ENCODE results near the gene GPR108. TPM values are rescaled to one million over a fixed set of nuclear protein-coding genes. Genes with fewer than 3 reads are reported as not detected.

GPR108 gene
- total RNA-seq, 3 donors from 2014 or later (not counting 1 experiment from before 2014, with no cell fraction given): 66.1 to 78.0 (median 76.9) TPM

DNA sequence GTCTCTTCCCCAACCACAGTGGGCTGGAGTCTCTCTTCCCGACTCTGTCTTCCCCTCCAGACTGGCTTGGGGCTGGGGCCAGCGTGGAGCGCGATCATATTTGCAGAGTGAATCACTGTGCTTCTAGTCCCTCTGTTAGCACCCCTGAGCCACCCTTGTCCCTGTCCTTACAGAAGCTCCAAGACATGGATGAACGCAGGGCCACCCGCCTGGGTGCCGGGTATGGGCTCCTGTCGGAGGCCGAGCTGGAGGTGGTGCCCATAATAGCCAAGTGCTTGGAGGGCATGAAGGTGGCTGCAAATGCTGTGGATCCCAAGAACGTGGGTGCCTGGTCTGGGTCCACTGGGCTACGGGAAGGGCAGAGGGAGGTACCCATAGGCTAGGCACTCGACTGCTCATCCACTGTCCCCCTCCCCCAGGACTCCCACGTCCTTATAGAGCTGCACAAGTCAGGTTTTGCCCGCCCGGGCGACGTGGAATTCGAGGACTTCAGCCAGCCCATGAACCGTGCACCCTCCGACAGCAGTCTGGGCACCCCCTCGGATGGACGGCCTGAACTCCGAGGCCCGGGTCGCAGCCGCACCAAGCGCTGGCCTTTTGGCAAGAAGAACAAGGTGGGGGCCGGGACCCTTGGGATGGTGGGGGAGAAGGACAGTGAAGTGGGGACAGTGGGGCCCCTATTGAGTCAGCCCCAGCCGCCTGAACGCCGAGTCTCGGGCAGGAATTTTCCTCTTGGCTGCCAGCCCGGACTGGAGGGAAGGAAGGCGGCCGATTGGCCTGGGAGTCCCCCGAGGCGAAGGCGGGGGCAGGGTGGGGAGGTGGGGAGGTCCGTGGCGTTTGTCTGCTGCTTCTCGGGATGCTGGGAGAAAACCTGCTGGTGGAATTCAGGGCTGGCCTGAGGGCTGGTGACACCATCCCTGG is 7.3 kb upstream of the GPR108 start:
- Mint-ChIP-seq H3K27ac (no peak overlapping the region), H3K9me3 (no peaks in the 10 kb centered on the region), H3K4me3 (peak overlapping the region; percentile 4), H3K4me1 (peaks cover 0 to 6% of the 10 kb centered on the region in 2 donors), H3K36me3 (no peaks in the 10 kb centered on the region), H3K27me3 (ENCODE audit: low read depth in 2 of 2) (no peaks in the 10 kb centered on the region)
- WGBS (ENCODE audit: insufficient coverage): 91% methylated on average over 41 of the region's 41 CpGs
- no peaks in the 10 kb centered on the region for H3K27me3 ChIP-seq (ENCODE audit: control insufficient read depth, insufficient read depth, low read length)
- TF ChIP-seq, protein P1, sequence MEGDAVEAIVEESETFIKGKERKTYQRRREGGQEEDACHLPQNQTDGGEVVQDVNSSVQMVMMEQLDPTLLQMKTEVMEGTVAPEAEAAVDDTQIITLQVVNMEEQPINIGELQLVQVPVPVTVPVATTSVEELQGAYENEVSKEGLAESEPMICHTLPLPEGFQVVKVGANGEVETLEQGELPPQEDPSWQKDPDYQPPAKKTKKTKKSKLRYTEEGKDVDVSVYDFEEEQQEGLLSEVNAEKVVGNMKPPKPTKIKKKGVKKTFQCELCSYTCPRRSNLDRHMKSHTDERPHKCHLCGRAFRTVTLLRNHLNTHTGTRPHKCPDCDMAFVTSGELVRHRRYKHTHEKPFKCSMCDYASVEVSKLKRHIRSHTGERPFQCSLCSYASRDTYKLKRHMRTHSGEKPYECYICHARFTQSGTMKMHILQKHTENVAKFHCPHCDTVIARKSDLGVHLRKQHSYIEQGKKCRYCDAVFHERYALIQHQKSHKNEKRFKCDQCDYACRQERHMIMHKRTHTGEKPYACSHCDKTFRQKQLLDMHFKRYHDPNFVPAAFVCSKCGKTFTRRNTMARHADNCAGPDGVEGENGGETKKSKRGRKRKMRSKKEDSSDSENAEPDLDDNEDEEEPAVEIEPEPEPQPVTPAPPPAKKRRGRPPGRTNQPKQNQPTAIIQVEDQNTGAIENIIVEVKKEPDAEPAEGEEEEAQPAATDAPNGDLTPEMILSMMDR (IDR thresholded peaks at IDR 0.05): no peak
- peaks cover 5% of the 10 kb centered on the region for H3K36me3 ChIP-seq (ENCODE audit: control insufficient read depth, insufficient read depth, low read length)
- no peaks in the 10 kb centered on the region for H3K9me3 ChIP-seq (ENCODE audit: control insufficient read depth, insufficient read depth, low read length)
- H3K4me3 ChIP-seq (ENCODE audit: low read length): no peak overlapping the region
- H3K27ac ChIP-seq (ENCODE audit: low read length): no peak overlapping the region
- DNase-seq (no peak), ATAC-seq (no peak)
- peaks cover 16% of the 10 kb centered on the region for H3K4me1 ChIP-seq (ENCODE audit: control insufficient read depth, insufficient read depth, low read length)
- intact Hi-C loops (cut with micrococcal nuclease): no loop called here

DNA sequence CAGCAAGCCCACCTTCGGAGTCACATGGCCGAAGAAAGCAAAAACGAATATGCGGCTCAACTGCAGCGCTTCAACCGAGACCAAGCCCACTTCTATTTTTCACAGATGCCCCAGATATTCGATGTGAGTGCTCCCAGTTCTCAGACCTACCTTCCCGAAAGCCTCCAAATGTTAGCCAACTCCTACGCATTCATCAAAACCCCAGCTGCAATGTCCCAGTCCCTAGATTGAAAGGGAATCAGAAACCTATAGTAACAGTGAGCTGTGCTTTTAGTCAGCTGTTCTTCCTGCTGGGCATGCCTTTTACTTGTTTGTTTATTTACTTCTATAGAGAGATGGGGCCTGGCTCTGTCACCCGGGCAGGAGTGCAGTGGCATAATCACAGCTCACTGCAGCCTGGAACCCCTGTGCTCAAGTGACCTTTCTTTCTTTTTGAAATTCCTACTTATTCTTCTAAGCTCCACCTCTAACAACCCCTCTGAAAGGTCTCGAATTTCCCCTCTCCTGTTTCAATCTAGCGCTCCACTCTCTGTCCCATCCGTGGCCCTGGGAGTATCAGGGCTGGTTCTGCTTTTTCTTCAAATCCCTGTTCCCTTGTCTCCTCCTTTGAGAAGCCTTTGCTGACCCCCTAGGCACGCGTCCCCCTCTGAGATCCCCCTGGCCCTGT is 6.5 kb upstream of the GPR108 start:
- DNase-seq: no peak
- Histone ChIP-seq H3K27me3 (ENCODE audit: control insufficient read depth, insufficient read depth, low read length) (no peaks in the 10 kb centered on the region), H3K27ac (ENCODE audit: low read length) (no peak overlapping the region), H3K9me3 (ENCODE audit: control insufficient read depth, insufficient read depth, low read length) (no peaks in the 10 kb centered on the region), H3K4me3 (ENCODE audit: low read length) (no peak overlapping the region), H3K4me1 (ENCODE audit: control insufficient read depth, insufficient read depth, low read length) (peaks cover 23% of the 10 kb centered on the region), H3K36me3 (ENCODE audit: control insufficient read depth, insufficient read depth, low read length) (peaks cover 5% of the 10 kb centered on the region)
- WGBS (ENCODE audit: insufficient coverage): 95% methylated on average over 15 of the region's 15 CpGs
- H3K36me3 Mint-ChIP-seq: no peaks in the 10 kb centered on the region
- no peaks in the 10 kb centered on the region for H3K9me3 Mint-ChIP-seq
- intact Hi-C loops (cut with micrococcal nuclease): no loop called here
- TF ChIP-seq, protein P1 (IDR thresholded peaks at IDR 0.05): no peak
- no peaks in the 10 kb centered on the region for H3K27me3 Mint-ChIP-seq (ENCODE audit: low read depth in 2 of 2)
- peak overlapping the region; percentile 4 for H3K4me3 Mint-ChIP-seq
- ATAC-seq: no peak
- peaks cover 5 to 13% of the 10 kb centered on the region in 2 donors for H3K4me1 Mint-ChIP-seq
- H3K27ac Mint-ChIP-seq: no peak overlapping the region

DNA sequence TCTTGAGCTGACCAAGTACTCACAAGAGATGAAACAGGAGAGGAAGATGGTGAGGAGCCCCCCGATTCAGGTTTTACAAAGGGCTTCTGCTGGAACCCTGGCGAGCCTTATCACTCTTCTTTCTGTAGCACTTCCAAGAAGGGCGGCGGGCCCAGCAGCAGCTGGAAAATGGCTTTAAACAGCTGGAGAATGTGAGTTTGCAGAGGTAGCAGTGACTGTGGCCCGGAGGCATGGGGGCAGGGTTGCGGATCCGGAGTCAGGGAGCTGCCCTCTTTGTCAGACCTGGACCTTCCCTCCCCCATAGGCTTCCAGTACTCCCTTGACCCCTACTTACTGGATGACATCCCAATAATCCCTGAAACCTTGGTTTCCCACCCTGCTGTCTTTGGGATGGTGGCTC is 5.7 kb upstream of the GPR108 start:
- Mint-ChIP-seq H3K4me3 (no peak overlapping the region), H3K4me1 (peaks cover 13 to 21% of the 10 kb centered on the region in 2 donors), H3K27ac (no peak overlapping the region), H3K27me3 (ENCODE audit: low read depth in 2 of 2) (no peaks in the 10 kb centered on the region), H3K9me3 (no peaks in the 10 kb centered on the region), H3K36me3 (no peaks in the 10 kb centered on the region)
- no peak overlapping the region for H3K27ac ChIP-seq (ENCODE audit: low read length)
- no peak overlapping the region for H3K4me3 ChIP-seq (ENCODE audit: low read length)
- TF ChIP-seq, protein P1 (IDR thresholded peaks at IDR 0.05): no peak
- no peaks in the 10 kb centered on the region for H3K9me3 ChIP-seq (ENCODE audit: control insufficient read depth, insufficient read depth, low read length)
- ATAC-seq (no peak), DNase-seq (no peak)
- H3K36me3 ChIP-seq (ENCODE audit: control insufficient read depth, insufficient read depth, low read length): peaks cover under 1% of the 10 kb centered on the region
- peaks cover 31% of the 10 kb centered on the region for H3K4me1 ChIP-seq (ENCODE audit: control insufficient read depth, insufficient read depth, low read length)
- WGBS (ENCODE audit: insufficient coverage): 96% methylated on average over 7 of the region's 7 CpGs
- intact Hi-C loops (cut with micrococcal nuclease): no loop called here
- H3K27me3 ChIP-seq (ENCODE audit: control insufficient read depth, insufficient read depth, low read length): no peaks in the 10 kb centered on the region

Data from natural killer cell (primary cell).